Measurements from ENCODE around the gene IFI6. TPM values are rescaled to one million over a fixed set of nuclear protein-coding genes. Genes with fewer than 3 reads are reported as not detected.

The IFI6 gene
- total RNA-seq, 1 experiment from 2014 or later = 4.3 TPM

- Histone ChIP-seq H4K5ac (ENCODE audit: insufficient read length, low read depth, low read length) (no peak overlapping the region), H2BK20ac (ENCODE audit: low read depth, low read length, poor library complexity, severe bottlenecking) (no peak overlapping the region), H3K56ac (ENCODE audit: insufficient read length, low read depth, low read length) (no peak overlapping the region), H3K4me2 (ENCODE audit: insufficient read depth, insufficient read length, low read length) (no peak overlapping the region), H2BK15ac (ENCODE audit: low read depth, low read length) (no peak overlapping the region), H3K23ac (ENCODE audit: insufficient read length, low read depth, low read length) (no peak overlapping the region), H2BK5ac (ENCODE audit: insufficient read length, low read length) (no peak overlapping the region), H2BK120ac (ENCODE audit: low read depth, low read length, poor library complexity, severe bottlenecking) (no peak overlapping the region), H3K27me3 (ENCODE audit: insufficient read depth, low read length) (no peaks in the 10 kb centered on the region), H3K14ac (ENCODE audit: insufficient read depth, low read length) (no peak overlapping the region), H3K18ac (ENCODE audit: insufficient read length, low read depth, low read length) (no peak overlapping the region), H4K91ac (ENCODE audit: insufficient read length, low read depth, low read length) (no peak overlapping the region), H3T11ph (ENCODE audit: low read length) (no peak overlapping the region), H3K9ac (ENCODE audit: extremely low read depth, insufficient read length, low read length) (no peak overlapping the region), H3K4ac (ENCODE audit: low read depth, low read length) (no peak overlapping the region), H3K9me3 (ENCODE audit: control insufficient read depth, low read depth, low read length) (no peaks in the 10 kb centered on the region), H2BK12ac (ENCODE audit: insufficient read length, low read depth, low read length) (no peak overlapping the region), H4K8ac (replicated peaks; ENCODE audit: insufficient read length, low read depth, low read length) (no peak overlapping the region), H3K79me2 (ENCODE audit: insufficient read depth, low read length) (no peaks in the 10 kb centered on the region), H3K27ac (ENCODE audit: insufficient read length, low read depth, low read length) (no peak overlapping the region), H3K23me2 (ENCODE audit: insufficient read length, low read depth, low read length, poor library complexity, severe bottlenecking) (peaks cover 6% of the 10 kb centered on the region), H3K4me1 (ENCODE audit: insufficient read depth, low read length) (peaks cover 6% of the 10 kb centered on the region; the same call in 1 of the 2 replicates), H2AK5ac (ENCODE audit: insufficient read length, low read length) (no peak overlapping the region), H4K20me1 (ENCODE audit: control insufficient read depth, insufficient read depth, insufficient read length) (no peaks in the 10 kb centered on the region), H3K79me1 (ENCODE audit: insufficient read depth, low read depth, low read length, poor library complexity, severe bottlenecking) (no peaks in the 10 kb centered on the region), H2AFZ (ENCODE audit: low read length) (no peak overlapping the region)
- no peak overlapping the region for H3K27ac Mint-ChIP-seq
- peaks cover 25% of the 10 kb centered on the region for H3K27me3 Mint-ChIP-seq (ENCODE audit: low read depth)
- no peak for DNase-seq
- H3K4me3 Mint-ChIP-seq = no peak overlapping the region
- no peaks in the 10 kb centered on the region for H3K36me3 Mint-ChIP-seq (ENCODE audit: insufficient read depth in 1 of 3, low read depth in 3 of 3)
- no CpG with 5 or more reads among the region's 14 CpGs for WGBS (ENCODE audit: extremely low coverage, insufficient read length, low lambda C conversion rate)
- no peak for TF ChIP-seq CTCF (conservative IDR thresholded peaks at IDR 0.05)
- H3K4me1 Mint-ChIP-seq = peaks cover 29 to 33% of the 10 kb centered on the region in 2 experiments
- H3K9me3 Mint-ChIP-seq = no peaks in the 10 kb centered on the region
Measured at GRCh38 chr1:27618341-27619082, 53.5 kb downstream of the IFI6 start.

All from H9 (cell line).